ENCODE results near the gene SENP2. TPM values are rescaled to one million over a fixed set of nuclear protein-coding genes. Genes with fewer than 3 reads are reported as not detected.

SENP2 gene
- total and polyA plus RNA-seq, 4 experiments from 2014 or later: 11.5 to 54.3 (median 33.1) TPM

- H3K4me1 Mint-ChIP-seq: peaks cover 0 to 1% (median 0%) of the 10 kb centered on the region in 4 donors
- no peaks in the 10 kb centered on the region for H3K9me3 ChIP-seq (ENCODE audit: control insufficient read depth in 1 of 2, low read length in 2 of 2)
- H3K4me3 Mint-ChIP-seq: no peak overlapping the region
- intact Hi-C loops (cut with micrococcal nuclease): no loop called here
- no peaks in the 10 kb centered on the region for H3K4me1 ChIP-seq (ENCODE audit: insufficient read depth, low read length)
- no peaks in the 10 kb centered on the region for H3K27me3 ChIP-seq (ENCODE audit: insufficient read depth, low read length)
- no peaks in the 10 kb centered on the region for H3K36me3 ChIP-seq (ENCODE audit: insufficient read depth, low read length)
- H3K36me3 Mint-ChIP-seq: no peaks in the 10 kb centered on the region
- H3K27ac Mint-ChIP-seq: no peak overlapping the region
- H3K9me3 Mint-ChIP-seq: no peaks in the 10 kb centered on the region
- POLR2A ChIA-PET (ENCODE audit: partially characterized antibody): no interaction called here
- no peak for DNase-seq
- CTCF ChIA-PET (ENCODE audit: partially characterized antibody): no interaction called here
- H3K27me3 Mint-ChIP-seq: peaks cover 0 to 6% of the 10 kb centered on the region in 2 donors
- H3K27ac ChIP-seq (ENCODE audit: low read depth, low read length): no peak overlapping the region
- no peak overlapping the region for H3K4me3 ChIP-seq (ENCODE audit: low read length in 2 of 2)
Observed at GRCh38 chr3:185655426-185656320, 69.6 kb downstream of the SENP2 start.

GRCh38 chr3:185656321-185656840 is 70.3 kb downstream of the SENP2 start:
- Histone ChIP-seq H3K9me3 (ENCODE audit: control insufficient read depth in 1 of 2, low read length in 2 of 2) (no peaks in the 10 kb centered on the region), H3K27ac (ENCODE audit: low read depth, low read length) (no peak overlapping the region), H3K27me3 (ENCODE audit: insufficient read depth, low read length) (no peaks in the 10 kb centered on the region), H3K36me3 (ENCODE audit: insufficient read depth, low read length) (no peaks in the 10 kb centered on the region), H3K4me3 (ENCODE audit: low read length in 2 of 2) (no peak overlapping the region), H3K4me1 (ENCODE audit: insufficient read depth, low read length) (no peaks in the 10 kb centered on the region)
- DNase-seq: no peak
- intact Hi-C loops (cut with micrococcal nuclease): no loop called here
- Mint-ChIP-seq H3K9me3 (no peaks in the 10 kb centered on the region), H3K4me1 (peaks cover 0 to 1% (median 0%) of the 10 kb centered on the region in 4 donors), H3K36me3 (no peaks in the 10 kb centered on the region), H3K4me3 (no peak overlapping the region), H3K27me3 (peaks cover 0 to 6% of the 10 kb centered on the region in 2 donors), H3K27ac (no peak overlapping the region)
- CTCF ChIA-PET (ENCODE audit: partially characterized antibody): no interaction called here
- POLR2A ChIA-PET (ENCODE audit: partially characterized antibody): no interaction called here

- no peaks in the 10 kb centered on the region for H3K36me3 ChIP-seq (ENCODE audit: insufficient read depth, low read length)
- ChIA-PET CTCF (ENCODE audit: partially characterized antibody) (interaction anchor here (0.9 kb wide), 1 partner anchor 111 kb away, joined by 3 read pairs; no protein-coding TSS in a partner anchor), POLR2A (ENCODE audit: partially characterized antibody) (no interaction called here)
- Mint-ChIP-seq H3K9me3 (no peaks in the 10 kb centered on the region), H3K4me3 (no peak overlapping the region), H3K36me3 (no peaks in the 10 kb centered on the region), H3K4me1 (peaks cover 0 to 1% (median 0%) of the 10 kb centered on the region in 4 donors), H3K27me3 (peaks cover 3 to 10% of the 10 kb centered on the region in 2 donors), H3K27ac (peak overlapping the region in 1 of 7 donors; percentile 75)
- H3K4me3 ChIP-seq (ENCODE audit: low read length in 2 of 2): no peak overlapping the region
- intact Hi-C loops (cut with micrococcal nuclease): no loop called here
- H3K9me3 ChIP-seq (ENCODE audit: control insufficient read depth in 1 of 2, low read length in 2 of 2): no peaks in the 10 kb centered on the region
- H3K4me1 ChIP-seq (ENCODE audit: insufficient read depth, low read length): no peaks in the 10 kb centered on the region
- H3K27me3 ChIP-seq (ENCODE audit: insufficient read depth, low read length): no peaks in the 10 kb centered on the region
- DNase-seq: no peak
- no peak overlapping the region for H3K27ac ChIP-seq (ENCODE audit: low read depth, low read length)
Observed at GRCh38 chr3:185657211-185657610, 71.1 kb downstream of the SENP2 start.

- Histone ChIP-seq H3K27ac (ENCODE audit: low read depth, low read length) (no peak overlapping the region), H3K4me1 (ENCODE audit: insufficient read depth, low read length) (no peaks in the 10 kb centered on the region), H3K4me3 (ENCODE audit: low read length in 2 of 2) (no peak overlapping the region), H3K36me3 (ENCODE audit: insufficient read depth, low read length) (no peaks in the 10 kb centered on the region), H3K9me3 (ENCODE audit: control insufficient read depth in 1 of 2, low read length in 2 of 2) (no peaks in the 10 kb centered on the region), H3K27me3 (ENCODE audit: insufficient read depth, low read length) (no peaks in the 10 kb centered on the region)
- Mint-ChIP-seq H3K4me3 (no peak overlapping the region), H3K9me3 (no peaks in the 10 kb centered on the region), H3K4me1 (peaks cover 0 to 1% (median 0%) of the 10 kb centered on the region in 4 donors), H3K27me3 (peaks cover 3 to 8% of the 10 kb centered on the region in 2 donors), H3K27ac (no peak overlapping the region), H3K36me3 (no peaks in the 10 kb centered on the region)
- ChIA-PET CTCF (ENCODE audit: partially characterized antibody) (interaction anchor here (0.9 to 5.0 kb wide), 2 partner anchors 8 to 111 kb away, joined by 3 to 54 read pairs; no protein-coding TSS in a partner anchor), POLR2A (ENCODE audit: partially characterized antibody) (no interaction called here)
- no peak for DNase-seq
- intact Hi-C loops (cut with micrococcal nuclease): no loop called here
Observed at GRCh38 chr3:185657691-185658503, 71.8 kb downstream of the SENP2 start.

GRCh38 chr3:185658504-185658912 is 72.4 kb downstream of the SENP2 start:
- Histone ChIP-seq H3K36me3 (ENCODE audit: insufficient read depth, low read length) (no peaks in the 10 kb centered on the region), H3K4me3 (ENCODE audit: low read length in 2 of 2) (no peak overlapping the region), H3K4me1 (ENCODE audit: insufficient read depth, low read length) (no peaks in the 10 kb centered on the region), H3K9me3 (ENCODE audit: control insufficient read depth in 1 of 2, low read length in 2 of 2) (no peaks in the 10 kb centered on the region), H3K27me3 (ENCODE audit: insufficient read depth, low read length) (no peaks in the 10 kb centered on the region), H3K27ac (ENCODE audit: low read depth, low read length) (no peak overlapping the region)
- H3K27ac Mint-ChIP-seq: no peak overlapping the region
- no peak for DNase-seq
- H3K36me3 Mint-ChIP-seq: no peaks in the 10 kb centered on the region
- no peaks in the 10 kb centered on the region for H3K9me3 Mint-ChIP-seq
- ChIA-PET CTCF (ENCODE audit: partially characterized antibody) (interaction anchor here (0.8 to 5.0 kb wide), 5 partner anchors 9 to 120 kb away, joined by 3 to 54 read pairs (median 4); no protein-coding TSS in a partner anchor), POLR2A (ENCODE audit: partially characterized antibody) (no interaction called here)
- peaks cover 0 to 1% (median 0%) of the 10 kb centered on the region in 4 donors for H3K4me1 Mint-ChIP-seq
- intact Hi-C loops (cut with micrococcal nuclease): no loop called here
- peaks cover 7 to 11% of the 10 kb centered on the region in 2 donors for H3K27me3 Mint-ChIP-seq
- no peak overlapping the region for H3K4me3 Mint-ChIP-seq

- Mint-ChIP-seq H3K27ac (no peak overlapping the region), H3K36me3 (no peaks in the 10 kb centered on the region), H3K9me3 (no peaks in the 10 kb centered on the region), H3K4me1 (peaks cover 0 to 1% (median 0%) of the 10 kb centered on the region in 4 donors), H3K27me3 (peaks cover 8 to 11% of the 10 kb centered on the region in 2 donors), H3K4me3 (no peak overlapping the region)
- no peaks in the 10 kb centered on the region for H3K27me3 ChIP-seq (ENCODE audit: insufficient read depth, low read length)
- intact Hi-C loops (cut with micrococcal nuclease): no loop called here
- no peaks in the 10 kb centered on the region for H3K9me3 ChIP-seq (ENCODE audit: control insufficient read depth in 1 of 2, low read length in 2 of 2)
- POLR2A ChIA-PET (ENCODE audit: partially characterized antibody): no interaction called here
- H3K27ac ChIP-seq (ENCODE audit: low read depth, low read length): no peak overlapping the region
- no peak for DNase-seq
- H3K4me1 ChIP-seq (ENCODE audit: insufficient read depth, low read length): no peaks in the 10 kb centered on the region
- H3K4me3 ChIP-seq (ENCODE audit: low read length in 2 of 2): no peak overlapping the region
- H3K36me3 ChIP-seq (ENCODE audit: insufficient read depth, low read length): no peaks in the 10 kb centered on the region
- CTCF ChIA-PET (ENCODE audit: partially characterized antibody): interaction anchor here (0.8 to 5.0 kb wide), 5 partner anchors 9 to 121 kb away, joined by 3 to 54 read pairs (median 4); no protein-coding TSS in a partner anchor
Observed at GRCh38 chr3:185658943-185659342, 72.8 kb downstream of the SENP2 start.
